ACC112 (cell line): ENCODE results near the gene OR6B3.

ENCODE experiments used
- H2AFZ ChIP-seq: fragments of 200-600 bp; sonication (generic); one replicate; pipeline ENCODE4 v1.6.0; 2017; ENCODE audit warnings: antibody characterized with exemption, low read length; ENCODE audit not compliant: unreplicated experiment
- H3K27ac ChIP-seq: fragments of 200-600 bp; sonication (generic); 2 replicates; pipeline ENCODE4 v1.5.1; 2014; ENCODE audit warnings: low read depth, mild to moderate bottlenecking, antibody characterized with exemption, low read length, moderate library complexity
- H3K27me3 ChIP-seq: fragments of 200-600 bp; sonication (generic); 2 replicates; pipeline ENCODE4 v1.6.1; 2014; ENCODE audit warnings: mild to moderate bottlenecking, antibody characterized with exemption, low read length, moderate library complexity, mixed read lengths; ENCODE audit not compliant: insufficient read depth
- H3K36me3 ChIP-seq: fragments of 200-600 bp; sonication (generic); 2 replicates; pipeline ENCODE4 v1.6.1; 2016; ENCODE audit warnings: mild to moderate bottlenecking, antibody characterized with exemption, low read length, moderate library complexity, mixed read lengths; ENCODE audit not compliant: insufficient read depth
- H3K4me1 ChIP-seq: fragments of 200-600 bp; sonication (generic); one replicate; pipeline ENCODE4 v1.6.1; 2016; ENCODE audit warnings: low read length, mixed read lengths; ENCODE audit not compliant: insufficient read depth, unreplicated experiment, control insufficient read depth
- H3K4me3 ChIP-seq: fragments of 200-600 bp; sonication (generic); 2 replicates; pipeline ENCODE4 v1.5.1; 2014; ENCODE audit warnings: mild to moderate bottlenecking, low read depth, low read length
- H3K79me2 ChIP-seq: fragments of 200-600 bp; sonication (generic); one replicate; pipeline ENCODE4 v1.6.0; 2016; ENCODE audit warnings: low read length; ENCODE audit not compliant: control insufficient read depth, unreplicated experiment, insufficient read depth

Gene OR6B3

GRCh38 chr2:240053173-240054155, at the start of gene OR6B3:
OR6B3 (minus strand) TSS chr2:240053521.
- H3K36me3 ChIP-seq, result no peaks in the 10 kb centered on the region
- H3K4me1 ChIP-seq, result no peaks in the 10 kb centered on the region
- H2AFZ ChIP-seq, result no peak within 1 kb of the TSS
- H3K79me2 ChIP-seq, result no peaks in the 10 kb centered on the region
- H3K27ac ChIP-seq, result no peak within 1 kb of the TSS
- no peak within 1 kb of the TSS for H3K4me3 ChIP-seq
- peaks cover 97% of the 10 kb centered on the region for H3K27me3 ChIP-seq

DNA sequence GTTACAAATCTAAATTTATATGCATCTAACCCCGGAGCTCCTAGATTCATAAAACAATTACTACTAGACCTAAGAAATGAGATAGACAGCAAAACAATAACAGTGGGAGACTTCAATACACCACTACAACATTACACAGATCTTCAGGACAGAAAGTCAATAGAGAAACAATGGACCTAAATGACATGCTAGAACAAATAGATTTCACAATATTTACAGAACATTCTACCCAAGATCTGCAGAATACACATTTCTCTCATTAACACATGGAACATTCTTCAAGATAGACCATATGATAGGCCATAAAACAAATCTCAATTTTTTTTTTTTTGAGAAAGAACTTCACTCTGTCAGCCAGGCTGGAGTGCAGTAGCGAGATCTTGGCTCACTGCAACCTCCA, 45.0 kb upstream of the OR6B3 start:
- Histone ChIP-seq H3K79me2 (no peaks in the 10 kb centered on the region), H3K27ac (no peak overlapping the region), H3K27me3 (peaks cover 99% of the 10 kb centered on the region), H3K4me1 (no peaks in the 10 kb centered on the region), H3K36me3 (no peaks in the 10 kb centered on the region), H2AFZ (no peak overlapping the region), H3K4me3 (no peak overlapping the region)

DNA sequence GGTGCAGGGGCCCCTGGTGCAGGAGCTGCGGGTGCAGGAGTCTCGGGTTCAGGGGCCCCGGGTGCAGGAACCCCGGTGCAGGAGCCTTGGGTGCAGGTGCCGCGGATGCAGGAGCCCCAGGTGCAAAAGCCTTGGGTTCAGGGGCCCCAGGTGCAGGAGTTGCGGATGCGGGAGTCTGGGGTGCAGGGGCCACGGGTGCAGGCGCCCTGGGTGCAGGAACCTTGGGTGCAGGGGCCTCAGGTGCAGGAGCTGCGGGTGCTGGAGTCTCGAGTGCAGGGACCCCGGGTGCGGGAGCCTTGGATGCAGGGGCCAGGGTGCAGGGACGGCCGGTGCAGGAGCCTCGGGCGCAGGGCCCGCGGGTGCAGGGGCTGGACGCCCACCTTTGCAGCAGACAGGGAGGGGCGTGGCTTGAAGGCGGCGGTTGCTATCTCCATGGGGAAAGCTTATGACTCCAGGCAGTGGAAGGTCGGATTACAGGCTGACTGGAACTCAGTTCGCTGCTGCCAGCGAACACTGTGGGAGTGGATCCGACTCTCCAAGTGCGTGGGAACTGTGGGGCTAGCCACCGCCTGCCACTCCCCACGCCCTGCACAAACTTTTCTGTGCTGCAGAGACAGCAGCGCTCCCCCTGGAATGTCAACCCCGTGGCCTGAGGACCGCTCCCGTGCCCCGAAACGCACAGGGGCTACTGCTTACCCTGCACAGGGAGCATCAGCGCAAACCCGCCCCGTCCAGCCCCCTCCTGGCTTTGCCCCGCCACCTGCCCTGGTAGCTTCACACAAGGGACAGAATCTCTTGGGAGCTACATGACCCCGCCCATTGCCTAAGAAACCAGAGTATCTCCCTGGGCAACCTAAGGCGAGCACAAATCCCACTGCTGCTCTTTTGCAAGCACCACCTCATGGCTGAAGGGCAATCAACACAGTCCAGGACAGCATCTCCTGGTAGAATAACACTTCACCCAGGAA, 42.5 kb upstream of the OR6B3 start:
- H3K79me2 ChIP-seq, result no peaks in the 10 kb centered on the region
- no peak overlapping the region for H3K4me3 ChIP-seq
- H2AFZ ChIP-seq, result no peak overlapping the region
- H3K27ac ChIP-seq, result no peak overlapping the region
- H3K27me3 ChIP-seq, result peaks cover 85% of the 10 kb centered on the region
- H3K4me1 ChIP-seq, result no peaks in the 10 kb centered on the region
- no peaks in the 10 kb centered on the region for H3K36me3 ChIP-seq

- Histone ChIP-seq H2AFZ (no peak overlapping the region), H3K36me3 (no peaks in the 10 kb centered on the region), H3K4me3 (no peak overlapping the region), H3K27me3 (peaks cover 52% of the 10 kb centered on the region), H3K27ac (no peak overlapping the region), H3K4me1 (no peaks in the 10 kb centered on the region), H3K79me2 (no peaks in the 10 kb centered on the region)
These were observed 36.0 kb upstream of the OR6B3 start for GRCh38 chr2:240089306-240089705.

GRCh38 chr2:240086563-240086962, 33.2 kb upstream of the OR6B3 start:
- no peak overlapping the region for H3K4me3 ChIP-seq
- H3K27ac ChIP-seq, result no peak overlapping the region
- no peaks in the 10 kb centered on the region for H3K4me1 ChIP-seq
- H3K27me3 ChIP-seq, result peaks cover 56% of the 10 kb centered on the region
- no peaks in the 10 kb centered on the region for H3K79me2 ChIP-seq
- H3K36me3 ChIP-seq, result no peaks in the 10 kb centered on the region
- no peak overlapping the region for H2AFZ ChIP-seq

DNA sequence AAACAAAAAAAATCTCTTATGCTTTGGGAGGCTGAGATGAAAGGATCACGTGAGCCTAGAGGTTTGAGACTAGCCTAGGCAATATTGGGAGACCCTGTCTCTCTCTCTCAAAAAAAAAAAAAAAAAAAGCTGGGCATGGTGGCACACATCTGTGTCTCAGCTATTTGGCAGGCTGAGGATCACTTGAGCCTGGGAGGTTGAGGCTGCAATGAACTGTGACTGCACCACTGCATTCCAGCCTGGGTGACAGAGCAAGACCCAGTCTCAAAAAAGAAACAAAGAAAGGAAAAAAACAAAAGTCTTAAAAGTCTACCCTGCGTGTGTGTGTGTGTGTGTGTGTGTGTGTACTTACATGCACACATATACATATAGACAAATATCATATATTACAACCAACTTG, 25.3 kb upstream of the OR6B3 start:
- no peaks in the 10 kb centered on the region for H3K79me2 ChIP-seq
- H3K4me1 ChIP-seq, result no peaks in the 10 kb centered on the region
- H3K36me3 ChIP-seq, result no peaks in the 10 kb centered on the region
- H3K27ac ChIP-seq, result no peak overlapping the region
- H3K27me3 ChIP-seq, result peaks cover 43% of the 10 kb centered on the region
- no peak overlapping the region for H2AFZ ChIP-seq
- H3K4me3 ChIP-seq, result no peak overlapping the region

- no peaks in the 10 kb centered on the region for H3K4me1 ChIP-seq
- H3K4me3 ChIP-seq, result no peak overlapping the region
- H2AFZ ChIP-seq, result no peak overlapping the region
- no peak overlapping the region for H3K27ac ChIP-seq
- no peaks in the 10 kb centered on the region for H3K36me3 ChIP-seq
- H3K27me3 ChIP-seq, result peaks cover 46% of the 10 kb centered on the region
- no peaks in the 10 kb centered on the region for H3K79me2 ChIP-seq
These were observed 24.1 kb upstream of the OR6B3 start for GRCh38 chr2:240077442-240077841.

- H2AFZ ChIP-seq, result no peak overlapping the region
- no peaks in the 10 kb centered on the region for H3K36me3 ChIP-seq
- H3K79me2 ChIP-seq, result no peaks in the 10 kb centered on the region
- no peak overlapping the region for H3K27ac ChIP-seq
- H3K4me3 ChIP-seq, result no peak overlapping the region
- H3K27me3 ChIP-seq, result peaks cover 47% of the 10 kb centered on the region
- H3K4me1 ChIP-seq, result no peaks in the 10 kb centered on the region
These were observed 21.2 kb upstream of the OR6B3 start for GRCh38 chr2:240074545-240074944.

DNA sequence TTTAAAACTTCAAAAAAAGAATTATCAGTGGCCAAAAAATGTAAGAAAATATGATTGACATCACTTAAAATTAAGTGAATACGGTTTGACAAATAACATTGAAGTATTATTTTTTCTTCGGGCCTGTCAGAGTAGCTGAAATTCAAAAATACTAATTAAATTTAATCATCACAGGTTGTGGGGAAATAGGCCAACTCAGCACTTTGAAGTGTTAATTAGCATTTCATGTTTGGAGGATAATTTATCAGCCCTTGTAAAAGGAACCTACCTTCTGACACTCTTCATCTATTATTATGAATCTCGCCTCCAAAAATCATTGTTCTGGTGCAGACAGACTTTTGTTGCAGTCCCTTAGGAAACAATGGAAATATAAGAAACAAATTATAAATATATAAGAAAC, 17.6 kb upstream of the OR6B3 start:
- Histone ChIP-seq H3K79me2 (no peaks in the 10 kb centered on the region), H3K4me1 (no peaks in the 10 kb centered on the region), H2AFZ (no peak overlapping the region), H3K27me3 (peaks cover 73% of the 10 kb centered on the region), H3K36me3 (no peaks in the 10 kb centered on the region), H3K27ac (no peak overlapping the region), H3K4me3 (no peak overlapping the region)

GRCh38 chr2:240069829-240070228, 16.5 kb upstream of the OR6B3 start:
- H3K36me3 ChIP-seq, result no peaks in the 10 kb centered on the region
- H3K4me1 ChIP-seq, result no peaks in the 10 kb centered on the region
- no peak overlapping the region for H3K4me3 ChIP-seq
- no peaks in the 10 kb centered on the region for H3K79me2 ChIP-seq
- peaks cover 73% of the 10 kb centered on the region for H3K27me3 ChIP-seq
- no peak overlapping the region for H3K27ac ChIP-seq
- H2AFZ ChIP-seq, result no peak overlapping the region
